SU-DHL-6 (cell line): ENCODE results near the gene SPX.

Source experiments
- CTCF ChIP-seq: fragments of 200-600 bp; sonication (generic); IDR thresholded peaks from one replicate; pipeline ENCODE4 v1.5.1; 2017; ENCODE audit warnings: antibody characterized with exemption, mild to moderate bottlenecking, low read length, moderate library complexity; ENCODE audit not compliant: insufficient read depth, poor library complexity, severe bottlenecking
- EZH2phosphoT487 ChIP-seq: fragments of 200-600 bp; sonication (generic), shearing (Covaris generic); conservative IDR thresholded peaks from 2 replicates; pipeline ENCODE4 v1.6.1; 2018; ENCODE audit warnings: mild to moderate bottlenecking, antibody characterized with exemption, low read length, moderate library complexity, mixed read lengths

GRCh38 chr12:21516281-21516680 is 9.8 kb upstream of the SPX start:
- TF ChIP-seq CTCF (no peak), EZH2phosphoT487 (no peak)
